Measurements from ENCODE around the gene PERM1.

- TF ChIP-seq ZNF274 (IDR thresholded peaks at IDR 0.05; ENCODE audit: low read depth, low read length), result no peak
- no peak for TF ChIP-seq YY1 (IDR thresholded peaks at IDR 0.05; ENCODE audit: insufficient read depth, insufficient read length)
Measured at GRCh38 chr1:956636-957035, 25.3 kb downstream of the PERM1 start.
